ENCODE data around the gene FAM187B.

FAM187B gene

DNA sequence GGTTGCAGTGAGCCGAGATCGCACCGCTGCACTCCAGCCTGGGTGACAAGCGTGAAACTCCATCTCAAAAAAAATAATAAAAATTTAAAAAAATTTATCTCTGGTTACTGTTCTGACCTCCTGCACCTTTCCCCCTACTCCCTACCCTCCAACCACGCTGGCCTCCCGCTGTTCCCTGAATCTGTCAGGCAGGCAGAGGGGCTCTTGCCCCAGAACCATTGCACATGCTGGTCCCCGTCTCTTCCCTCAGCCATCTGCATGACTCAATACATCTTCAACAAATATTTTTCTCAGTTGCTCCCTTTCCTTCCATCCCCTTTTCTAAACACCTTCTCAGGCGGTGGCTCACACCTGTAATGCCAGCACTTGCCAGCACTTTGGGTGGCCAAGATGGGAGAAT, 1.1 kb upstream of the FAM187B start:
- TF ChIP-seq POLR2AphosphoS5 (IDR thresholded peaks at IDR 0.05; ENCODE audit: low read depth, low read length) (no peak), TAF1 (IDR thresholded peaks at IDR 0.05; ENCODE audit: borderline replicate concordance, insufficient read depth, low read length) (no peak), FOXP2 (optimal IDR thresholded peaks at IDR 0.05; ENCODE audit: borderline replicate concordance, extremely low read depth, extremely low read length, insufficient read depth) (no peak), SIN3A (IDR thresholded peaks at IDR 0.05; ENCODE audit: borderline replicate concordance, insufficient read depth, low read length) (no peak)
- TF ChIP-seq, protein P1, sequence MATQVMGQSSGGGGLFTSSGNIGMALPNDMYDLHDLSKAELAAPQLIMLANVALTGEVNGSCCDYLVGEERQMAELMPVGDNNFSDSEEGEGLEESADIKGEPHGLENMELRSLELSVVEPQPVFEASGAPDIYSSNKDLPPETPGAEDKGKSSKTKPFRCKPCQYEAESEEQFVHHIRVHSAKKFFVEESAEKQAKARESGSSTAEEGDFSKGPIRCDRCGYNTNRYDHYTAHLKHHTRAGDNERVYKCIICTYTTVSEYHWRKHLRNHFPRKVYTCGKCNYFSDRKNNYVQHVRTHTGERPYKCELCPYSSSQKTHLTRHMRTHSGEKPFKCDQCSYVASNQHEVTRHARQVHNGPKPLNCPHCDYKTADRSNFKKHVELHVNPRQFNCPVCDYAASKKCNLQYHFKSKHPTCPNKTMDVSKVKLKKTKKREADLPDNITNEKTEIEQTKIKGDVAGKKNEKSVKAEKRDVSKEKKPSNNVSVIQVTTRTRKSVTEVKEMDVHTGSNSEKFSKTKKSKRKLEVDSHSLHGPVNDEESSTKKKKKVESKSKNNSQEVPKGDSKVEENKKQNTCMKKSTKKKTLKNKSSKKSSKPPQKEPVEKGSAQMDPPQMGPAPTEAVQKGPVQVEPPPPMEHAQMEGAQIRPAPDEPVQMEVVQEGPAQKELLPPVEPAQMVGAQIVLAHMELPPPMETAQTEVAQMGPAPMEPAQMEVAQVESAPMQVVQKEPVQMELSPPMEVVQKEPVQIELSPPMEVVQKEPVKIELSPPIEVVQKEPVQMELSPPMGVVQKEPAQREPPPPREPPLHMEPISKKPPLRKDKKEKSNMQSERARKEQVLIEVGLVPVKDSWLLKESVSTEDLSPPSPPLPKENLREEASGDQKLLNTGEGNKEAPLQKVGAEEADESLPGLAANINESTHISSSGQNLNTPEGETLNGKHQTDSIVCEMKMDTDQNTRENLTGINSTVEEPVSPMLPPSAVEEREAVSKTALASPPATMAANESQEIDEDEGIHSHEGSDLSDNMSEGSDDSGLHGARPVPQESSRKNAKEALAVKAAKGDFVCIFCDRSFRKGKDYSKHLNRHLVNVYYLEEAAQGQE (IDR thresholded peaks at IDR 0.05; ENCODE audit: insufficient read depth in 1 of 2, low read depth in 2 of 2, low read length in 2 of 2) = no peak

DNA sequence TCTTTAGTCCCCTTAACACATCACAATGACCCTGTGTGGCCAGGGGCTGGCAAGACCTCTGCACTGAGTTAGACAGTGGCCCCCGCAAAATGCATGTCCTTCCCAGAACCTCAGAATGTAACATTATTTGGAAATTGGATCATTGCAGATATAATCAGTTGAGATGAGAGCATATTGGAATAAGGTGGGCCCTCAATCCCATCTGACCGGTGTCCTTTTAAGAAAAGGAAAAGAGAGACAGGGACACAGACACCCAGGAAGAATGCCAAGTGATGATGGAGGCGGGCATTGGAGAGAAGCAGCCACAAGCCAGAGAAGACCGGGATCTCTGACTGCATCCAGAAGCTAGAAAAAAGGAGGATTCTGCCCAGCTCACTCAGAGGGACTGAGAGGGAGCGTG, 1.8 kb downstream of the FAM187B start:
- TF ChIP-seq TAF1 (IDR thresholded peaks at IDR 0.05; ENCODE audit: borderline replicate concordance, insufficient read depth, low read length) (no peak), POLR2AphosphoS5 (IDR thresholded peaks at IDR 0.05; ENCODE audit: low read depth, low read length) (no peak), SIN3A (IDR thresholded peaks at IDR 0.05; ENCODE audit: borderline replicate concordance, insufficient read depth, low read length) (no peak), FOXP2 (optimal IDR thresholded peaks at IDR 0.05; ENCODE audit: borderline replicate concordance, extremely low read depth, extremely low read length, insufficient read depth) (no peak)
- TF ChIP-seq, protein P1 (IDR thresholded peaks at IDR 0.05; ENCODE audit: insufficient read depth in 1 of 2, low read depth in 2 of 2, low read length in 2 of 2) = no peak

DNA sequence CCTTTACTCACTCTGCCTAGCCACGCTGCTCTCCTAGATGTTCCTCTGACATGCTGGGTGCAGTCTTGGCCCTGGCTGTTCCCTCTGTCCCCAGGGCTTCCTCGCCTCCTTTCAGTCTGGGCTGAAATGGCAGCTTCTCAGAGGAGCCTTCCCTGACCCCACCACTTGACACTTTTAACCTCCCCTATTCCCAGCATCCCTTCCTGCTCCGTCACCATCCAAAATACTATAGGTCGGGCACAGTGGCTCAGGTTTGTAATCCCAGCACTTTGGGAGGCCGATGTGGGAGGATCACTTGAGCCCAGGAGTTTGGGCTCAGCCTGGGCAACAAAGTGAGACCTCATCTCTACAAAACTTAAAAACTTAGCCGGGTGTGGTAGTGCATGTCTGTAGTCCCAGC, 2.6 kb downstream of the FAM187B start:
- TF ChIP-seq TAF1 (IDR thresholded peaks at IDR 0.05; ENCODE audit: borderline replicate concordance, insufficient read depth, low read length) (no peak), POLR2AphosphoS5 (IDR thresholded peaks at IDR 0.05; ENCODE audit: low read depth, low read length) (no peak), SIN3A (IDR thresholded peaks at IDR 0.05; ENCODE audit: borderline replicate concordance, insufficient read depth, low read length) (no peak), FOXP2 (optimal IDR thresholded peaks at IDR 0.05; ENCODE audit: borderline replicate concordance, extremely low read depth, extremely low read length, insufficient read depth) (no peak)
- TF ChIP-seq, protein P1 (IDR thresholded peaks at IDR 0.05; ENCODE audit: insufficient read depth in 1 of 2, low read depth in 2 of 2, low read length in 2 of 2) = no peak

DNA sequence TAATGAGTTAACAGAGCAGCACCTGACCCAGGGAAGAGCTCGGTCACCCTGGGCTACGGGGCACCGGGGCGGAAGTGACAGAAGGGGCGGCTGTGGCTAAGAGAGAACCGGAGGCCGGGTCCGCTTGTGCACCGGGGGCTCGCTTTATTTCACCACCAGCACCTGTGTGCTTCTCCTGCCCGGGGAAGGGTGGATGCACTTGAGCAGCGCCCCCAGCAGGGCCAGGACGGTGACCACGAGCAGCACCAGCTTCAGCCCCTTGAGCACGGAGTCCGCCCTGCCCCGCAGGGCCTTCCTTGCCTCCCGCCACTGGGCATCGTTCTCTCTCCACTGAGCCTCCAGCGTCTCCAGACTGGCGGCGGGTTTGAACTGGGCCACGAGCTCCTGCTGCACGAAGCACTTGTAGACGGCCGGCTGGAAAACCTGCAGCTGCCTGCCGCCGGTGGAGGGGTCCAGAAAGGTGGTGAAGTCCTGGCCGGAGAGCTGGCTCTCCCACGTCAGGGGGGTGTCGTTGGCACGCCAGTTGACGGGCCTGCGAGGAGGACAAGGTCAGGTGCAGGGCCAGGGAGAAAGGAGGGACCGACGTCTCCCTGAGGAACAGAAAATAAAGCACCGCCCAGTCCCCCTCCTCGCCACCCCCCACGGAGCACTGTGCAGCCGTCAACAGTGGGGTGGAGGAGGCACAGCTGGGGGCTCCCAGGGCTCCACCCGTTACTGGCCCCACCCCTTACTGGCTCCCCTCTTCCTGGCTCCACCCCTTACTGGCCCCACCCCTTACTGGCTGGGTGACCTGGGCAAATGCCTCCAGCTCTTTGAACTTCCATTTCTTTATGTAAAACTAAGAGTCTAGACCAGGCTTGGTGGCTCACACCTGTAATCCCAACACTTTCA, 3.6 kb downstream of the FAM187B start:
- TF ChIP-seq TAF1 (IDR thresholded peaks at IDR 0.05; ENCODE audit: borderline replicate concordance, insufficient read depth, low read length) (no peak), SIN3A (IDR thresholded peaks at IDR 0.05; ENCODE audit: borderline replicate concordance, insufficient read depth, low read length) (no peak), FOXP2 (optimal IDR thresholded peaks at IDR 0.05; ENCODE audit: borderline replicate concordance, extremely low read depth, extremely low read length, insufficient read depth) (no peak), POLR2AphosphoS5 (IDR thresholded peaks at IDR 0.05; ENCODE audit: low read depth, low read length) (no peak)
- TF ChIP-seq, protein P1 (IDR thresholded peaks at IDR 0.05; ENCODE audit: insufficient read depth in 1 of 2, low read depth in 2 of 2, low read length in 2 of 2) = no peak
